A673 (cell line): ENCODE measurements around the gene PRPF38A. TPM values are rescaled to one million over a fixed set of nuclear protein-coding genes. Genes with fewer than 3 reads are reported as not detected.

Experiments
- BruUV-seq: library from RNA; stranded (reverse); fragments of 400-500 nt; replicated peaks from 2 replicates; lab custom pipeline; 2021; lab: Mats Ljungman, UMichigan
- CTCF ChIA-PET: fragments of 300-600 bp; sonication (Branson Sonifier 250); formaldehyde crosslinking; loops from one replicate; lab custom pipeline; 2022; ENCODE audit warnings: antibody characterized with exemption; lab: Charles Lee
- POLR2A ChIA-PET: fragments of 300-600 bp; sonication (Branson Sonifier 250); formaldehyde crosslinking; loops from one replicate; lab custom pipeline; 2022; ENCODE audit warnings: antibody characterized with exemption; ENCODE audit not compliant: low non-redundant PET; lab: Charles Lee
- DNase-seq: peaks from one replicate; pipeline ENCODE4 v3.0.0-alpha.2; 2015; ENCODE audit warnings: low spot score
- H3K27ac ChIP-seq: fragments of 200-600 bp; sonication (generic); 2 replicates; pipeline ENCODE4 v1.5.1; 2016; ENCODE audit warnings: mixed run types, low read depth, mild to moderate bottlenecking, mixed read lengths, antibody characterized with exemption, low read length; ENCODE audit not compliant: poor library complexity, severe bottlenecking
- H3K27me3 ChIP-seq: fragments of 200-600 bp; sonication (generic); replicated peaks from 2 replicates; pipeline ENCODE4 v1.6.1; 2017; ENCODE audit warnings: mixed run types, low read depth, mild to moderate bottlenecking, mixed read lengths, antibody characterized with exemption, low read length; ENCODE audit not compliant: insufficient read depth, poor library complexity
- H3K36me3 ChIP-seq: fragments of 200-600 bp; sonication (generic); 2 replicates; pipeline ENCODE4 v1.6.1; 2016; ENCODE audit warnings: mixed run types, mild to moderate bottlenecking, mixed read lengths, antibody characterized with exemption, low read length; ENCODE audit not compliant: insufficient read depth, poor library complexity, severe bottlenecking
- H3K4me1 ChIP-seq: fragments of 200-600 bp; sonication (generic); 2 replicates; pipeline ENCODE4 v1.6.1; 2017; ENCODE audit warnings: mixed run types, mild to moderate bottlenecking, mixed read lengths, antibody characterized with exemption, low read length; ENCODE audit not compliant: insufficient read depth, poor library complexity, severe bottlenecking
- H3K4me3 ChIP-seq: fragments of 200-600 bp; sonication (generic); 2 replicates; pipeline ENCODE4 v1.5.1; 2016; ENCODE audit warnings: low read depth, mixed run types, mild to moderate bottlenecking, mixed read lengths, low read length; ENCODE audit not compliant: poor library complexity, severe bottlenecking
- H3K9me3 ChIP-seq: fragments of 200-600 bp; sonication (generic); 2 replicates; pipeline ENCODE4 v1.6.1; 2016; ENCODE audit warnings: mixed run types, low read depth, mild to moderate bottlenecking, mixed read lengths, antibody characterized with exemption, low read length; ENCODE audit not compliant: poor library complexity, severe bottlenecking
- CTCF ChIP-seq: fragments of 300-800, 200-600 bp; sonication (generic); conservative IDR thresholded peaks from 2 replicates; pipeline ENCODE4 v1.5.1; 2017; ENCODE audit warnings: low read depth, mild to moderate bottlenecking, antibody characterized with exemption, low read length, moderate library complexity, mixed read lengths
- EZH2 ChIP-seq: fragments of 200-600 bp; sonication (generic); IDR thresholded peaks from 2 replicates; pipeline ENCODE4 v1.6.1; 2017; ENCODE audit warnings: borderline replicate concordance, low read depth, mild to moderate bottlenecking, mixed read lengths, antibody characterized with exemption, low read length; ENCODE audit not compliant: poor library complexity, severe bottlenecking
- intact Hi-C: fragments of 100-400 bp; cut with micrococcal nuclease; formaldehyde crosslinking; loops from one replicate; pipeline ENCODE4 v1.10.0; 2022; ENCODE audit not compliant: unreplicated experiment
- total RNA-seq: library from RNA; stranded (reverse); gene quantifications from 2 replicates; pipeline ENCODE4 v1.2.3, GENCODE V29; 2021

The PRPF38A gene
- total RNA-seq, 1 experiment from 2014 or later, result 95.7 TPM

DNA sequence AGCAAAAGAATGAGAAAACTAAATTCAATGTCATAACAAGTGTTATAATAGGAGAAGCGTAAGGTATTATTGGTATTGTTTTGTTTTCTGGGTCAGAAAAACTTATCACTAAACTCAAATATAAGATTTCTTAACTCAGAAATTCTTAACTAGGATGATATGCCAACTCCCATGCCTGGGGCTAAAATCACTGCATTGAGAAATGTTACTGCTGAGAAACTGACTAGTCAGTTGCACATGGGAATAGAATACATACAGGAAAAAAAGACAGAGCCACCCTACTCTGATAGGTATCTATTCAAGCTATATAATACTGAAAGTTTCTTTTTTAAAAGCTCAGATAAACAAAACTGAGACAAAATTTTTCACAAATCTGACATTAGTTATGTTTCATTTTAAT is 56.3 kb downstream of the PRPF38A start:
- H3K27me3 ChIP-seq, result no peaks in the 10 kb centered on the region
- H3K4me3 ChIP-seq, result no peak overlapping the region
- CTCF ChIA-PET, result no interaction called here
- H3K9me3 ChIP-seq, result no peaks in the 10 kb centered on the region
- intact Hi-C loops, result no loop called here
- BruUV-seq, result no TSS peak
- H3K27ac ChIP-seq, result no peak overlapping the region
- H3K36me3 ChIP-seq, result peaks cover 5% of the 10 kb centered on the region
- peaks cover 4% of the 10 kb centered on the region for H3K4me1 ChIP-seq
- POLR2A ChIA-PET, result no interaction called here
- no peak for TF ChIP-seq EZH2
- no peak for TF ChIP-seq CTCF
- DNase-seq, result no peak

DNA sequence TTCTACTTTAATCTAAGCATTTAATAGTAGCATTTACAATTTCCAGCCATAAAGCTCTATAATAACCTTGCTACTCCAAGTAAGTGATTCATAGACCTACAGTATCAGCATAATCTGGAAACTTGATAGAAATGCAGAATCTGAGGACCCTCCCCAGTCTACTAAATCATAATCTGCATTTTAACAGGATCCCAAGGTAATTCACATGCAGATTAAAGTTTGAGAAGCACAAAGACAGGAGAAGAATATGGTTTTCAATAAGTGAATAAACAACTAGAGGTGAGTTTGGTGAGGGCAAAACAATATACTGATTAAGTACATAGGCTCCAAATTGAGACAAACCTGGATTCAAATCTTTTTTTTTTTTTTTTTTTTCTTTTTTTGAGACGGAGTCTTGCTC is 57.4 kb downstream of the PRPF38A start:
- no peak for DNase-seq
- Histone ChIP-seq H3K27me3 (no peaks in the 10 kb centered on the region), H3K36me3 (peaks cover 5% of the 10 kb centered on the region), H3K4me1 (peaks cover 4% of the 10 kb centered on the region), H3K27ac (no peak overlapping the region), H3K9me3 (no peaks in the 10 kb centered on the region), H3K4me3 (no peak overlapping the region)
- intact Hi-C loops, result no loop called here
- POLR2A ChIA-PET, result no interaction called here
- TF ChIP-seq CTCF, result no peak
- no peak for TF ChIP-seq EZH2
- BruUV-seq, result no TSS peak
- CTCF ChIA-PET, result no interaction called here

GRCh38 chr1:52463891-52464290 is 59.5 kb downstream of the PRPF38A start:
- Histone ChIP-seq H3K36me3 (no peaks in the 10 kb centered on the region), H3K27me3 (no peaks in the 10 kb centered on the region), H3K27ac (no peak overlapping the region), H3K4me3 (no peak overlapping the region), H3K9me3 (no peaks in the 10 kb centered on the region), H3K4me1 (no peaks in the 10 kb centered on the region)
- TF ChIP-seq CTCF (no peak), EZH2 (no peak)
- no peak for DNase-seq
- intact Hi-C loops, result no loop called here
- CTCF ChIA-PET, result no interaction called here
- BruUV-seq, result no TSS peak
- POLR2A ChIA-PET, result no interaction called here
